RWPE1 (cell line): ENCODE measurements around the gene RASGRF2.

Experiments used
- CTCF ChIA-PET: fragments of 350-600 bp; sonication (Branson Sonifier 250); formaldehyde crosslinking; extraction: SDS; loops from one replicate; lab custom pipeline; 2021; lab: Yijun Ruan, JAX
- POLR2A ChIA-PET: fragments of 400-600 bp; formaldehyde crosslinking; extraction: SDS; loops from one replicate; lab custom pipeline; 2020; ENCODE audit warnings: antibody characterized with exemption; ENCODE audit not compliant: low non-redundant PET; lab: Yijun Ruan, JAX
- DNase-seq: peaks from one replicate; pipeline ENCODE4 v3.0.0; 2012; ENCODE audit warnings: low spot score
- H3K27ac ChIP-seq: fragments of 450-650 bp; 2 replicates; pipeline ENCODE4 v1.5.1; 2017
- TF ChIP-seq, protein P1 (sequence below): fragments of 450-650 bp; conservative IDR thresholded peaks from 2 replicates; pipeline ENCODE4 v1.5.1; 2017; ENCODE audit warnings: low read depth, mild to moderate bottlenecking

Gene RASGRF2

DNA sequence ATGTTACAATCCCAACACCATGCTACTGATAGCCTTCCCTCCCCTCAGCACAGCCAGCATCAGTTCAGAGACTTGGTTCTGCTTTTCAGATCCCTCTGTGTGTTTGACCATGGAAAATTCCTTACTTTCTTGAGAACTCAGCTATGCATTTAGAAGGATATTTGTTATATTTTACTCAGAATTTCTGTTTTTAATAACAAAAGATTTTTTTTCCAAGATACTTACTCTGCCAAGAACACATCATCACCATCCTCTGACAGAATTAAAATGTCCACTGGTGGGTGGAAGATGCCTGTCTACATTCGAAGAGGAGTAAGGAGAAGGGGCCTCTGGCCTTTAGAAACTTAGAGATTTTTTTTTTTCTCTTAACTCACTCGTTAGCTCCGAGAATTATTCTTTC lies 216.9 kb downstream of the RASGRF2 start:
- no peak overlapping the region for H3K27ac ChIP-seq
- TF ChIP-seq, protein P1, sequence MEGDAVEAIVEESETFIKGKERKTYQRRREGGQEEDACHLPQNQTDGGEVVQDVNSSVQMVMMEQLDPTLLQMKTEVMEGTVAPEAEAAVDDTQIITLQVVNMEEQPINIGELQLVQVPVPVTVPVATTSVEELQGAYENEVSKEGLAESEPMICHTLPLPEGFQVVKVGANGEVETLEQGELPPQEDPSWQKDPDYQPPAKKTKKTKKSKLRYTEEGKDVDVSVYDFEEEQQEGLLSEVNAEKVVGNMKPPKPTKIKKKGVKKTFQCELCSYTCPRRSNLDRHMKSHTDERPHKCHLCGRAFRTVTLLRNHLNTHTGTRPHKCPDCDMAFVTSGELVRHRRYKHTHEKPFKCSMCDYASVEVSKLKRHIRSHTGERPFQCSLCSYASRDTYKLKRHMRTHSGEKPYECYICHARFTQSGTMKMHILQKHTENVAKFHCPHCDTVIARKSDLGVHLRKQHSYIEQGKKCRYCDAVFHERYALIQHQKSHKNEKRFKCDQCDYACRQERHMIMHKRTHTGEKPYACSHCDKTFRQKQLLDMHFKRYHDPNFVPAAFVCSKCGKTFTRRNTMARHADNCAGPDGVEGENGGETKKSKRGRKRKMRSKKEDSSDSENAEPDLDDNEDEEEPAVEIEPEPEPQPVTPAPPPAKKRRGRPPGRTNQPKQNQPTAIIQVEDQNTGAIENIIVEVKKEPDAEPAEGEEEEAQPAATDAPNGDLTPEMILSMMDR = no peak
- CTCF ChIA-PET = interaction anchor here (0.6 to 1.4 kb wide), 3 partner anchors 18 to 1487 kb away, joined by 3 to 4 read pairs (median 4); no protein-coding TSS in a partner anchor
- POLR2A ChIA-PET = interaction anchor here (0.5 kb wide), 1 partner anchor 1053 kb away, joined by 3 read pairs; no protein-coding TSS in a partner anchor
- no peak for DNase-seq

DNA sequence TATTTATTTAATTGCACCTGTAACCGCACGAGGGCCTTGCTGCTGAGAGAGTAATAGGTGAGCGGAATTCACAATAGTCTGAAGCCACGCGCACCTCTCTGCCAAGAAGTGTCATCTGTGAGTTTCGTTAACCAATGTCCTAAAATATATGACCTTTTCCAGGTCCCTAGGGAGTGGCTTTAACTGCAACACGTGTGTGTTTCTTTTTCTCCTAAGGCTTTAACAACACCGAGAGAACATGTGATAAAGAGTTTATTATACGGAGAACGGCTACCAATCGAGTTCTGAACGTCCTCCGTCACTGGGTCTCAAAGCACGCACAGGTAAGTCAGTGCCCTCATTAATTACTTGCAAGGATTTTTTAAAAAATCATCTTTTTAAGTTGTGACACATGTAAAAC lies 219.8 kb downstream of the RASGRF2 start:
- CTCF ChIA-PET = interaction anchor here (0.6 kb wide), 1 partner anchor 15 kb away, joined by 3 read pairs; no protein-coding TSS in a partner anchor
- DNase-seq = no peak
- no peak overlapping the region for H3K27ac ChIP-seq
- TF ChIP-seq, protein P1 = no peak
- POLR2A ChIA-PET = no interaction called here

DNA sequence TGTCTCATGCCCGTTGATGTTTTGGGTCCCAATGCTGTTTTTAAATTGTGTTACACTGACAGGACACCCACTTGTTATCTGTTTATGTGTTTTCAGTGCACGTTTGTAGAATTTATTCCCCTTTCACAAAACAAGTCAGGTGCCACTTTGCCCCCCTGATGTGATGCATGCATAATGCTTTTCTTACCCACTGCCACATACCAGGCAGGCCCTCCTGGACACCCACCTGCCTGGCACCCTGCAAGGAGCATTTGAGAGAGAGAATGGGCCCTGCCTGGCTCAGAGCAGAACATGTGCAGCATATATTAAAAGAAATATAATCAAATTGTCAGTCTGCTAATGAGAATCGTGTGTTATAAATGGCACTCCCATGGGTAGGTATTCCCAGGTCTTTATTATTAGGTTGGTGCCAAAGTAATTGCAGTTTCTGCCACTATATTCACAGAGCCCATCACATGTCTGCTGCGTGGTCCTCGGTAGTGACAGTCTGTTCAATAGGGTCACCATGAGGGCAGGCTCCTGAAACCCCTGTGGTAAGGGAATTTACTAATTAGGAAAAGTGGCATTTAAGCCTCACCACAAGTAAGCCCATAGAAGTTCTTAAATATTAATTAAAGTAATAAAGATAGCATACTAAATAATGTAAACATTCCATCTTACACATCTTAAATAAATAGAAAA lies 220.8 kb downstream of the RASGRF2 start:
- POLR2A ChIA-PET = no interaction called here
- H3K27ac ChIP-seq = no peak overlapping the region
- CTCF ChIA-PET = no interaction called here
- DNase-seq = no peak
- TF ChIP-seq, protein P1 = no peak

DNA sequence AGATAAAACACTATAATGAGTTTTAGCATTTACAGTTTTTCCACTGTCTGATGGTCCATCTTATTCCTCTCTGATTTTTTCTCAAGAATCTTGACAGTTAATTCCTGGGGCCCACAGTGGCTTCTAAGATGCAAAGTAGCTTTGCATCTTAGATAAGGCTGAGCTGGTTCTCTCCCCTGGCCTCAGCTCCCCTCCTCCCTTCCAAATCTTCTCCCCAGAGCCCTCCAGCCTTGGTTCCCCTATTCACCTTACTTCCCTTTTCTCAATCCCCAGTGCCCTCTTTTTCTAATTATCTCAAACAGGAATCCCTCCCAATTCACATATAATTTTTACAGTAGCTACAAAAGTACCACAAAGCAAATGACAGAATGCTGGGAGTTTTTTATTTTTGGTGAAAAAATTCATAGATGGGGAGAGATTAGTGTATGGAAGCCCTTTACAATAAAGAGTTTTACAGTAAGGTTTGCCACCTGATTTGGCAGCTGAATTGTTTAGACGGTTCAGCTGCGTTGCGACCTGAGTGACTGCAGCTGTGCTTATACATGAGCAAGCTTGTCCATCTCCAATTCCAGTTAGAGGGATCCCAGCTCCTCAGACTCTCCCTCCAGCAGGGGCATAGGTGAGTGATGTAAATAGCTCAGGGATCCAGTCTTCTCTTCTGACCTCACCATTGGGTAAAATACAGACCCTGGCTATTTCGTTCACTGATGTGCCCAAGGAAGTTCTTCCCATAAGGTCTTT lies 221.6 kb downstream of the RASGRF2 start:
- ChIA-PET POLR2A (no interaction called here), CTCF (interaction anchor here (0.7 to 2.1 kb wide), 2 partner anchors 13 to 897 kb away, joined by 3 to 9 read pairs; no protein-coding TSS in a partner anchor)
- H3K27ac ChIP-seq = no peak overlapping the region
- TF ChIP-seq, protein P1 = no peak
- no peak for DNase-seq

DNA sequence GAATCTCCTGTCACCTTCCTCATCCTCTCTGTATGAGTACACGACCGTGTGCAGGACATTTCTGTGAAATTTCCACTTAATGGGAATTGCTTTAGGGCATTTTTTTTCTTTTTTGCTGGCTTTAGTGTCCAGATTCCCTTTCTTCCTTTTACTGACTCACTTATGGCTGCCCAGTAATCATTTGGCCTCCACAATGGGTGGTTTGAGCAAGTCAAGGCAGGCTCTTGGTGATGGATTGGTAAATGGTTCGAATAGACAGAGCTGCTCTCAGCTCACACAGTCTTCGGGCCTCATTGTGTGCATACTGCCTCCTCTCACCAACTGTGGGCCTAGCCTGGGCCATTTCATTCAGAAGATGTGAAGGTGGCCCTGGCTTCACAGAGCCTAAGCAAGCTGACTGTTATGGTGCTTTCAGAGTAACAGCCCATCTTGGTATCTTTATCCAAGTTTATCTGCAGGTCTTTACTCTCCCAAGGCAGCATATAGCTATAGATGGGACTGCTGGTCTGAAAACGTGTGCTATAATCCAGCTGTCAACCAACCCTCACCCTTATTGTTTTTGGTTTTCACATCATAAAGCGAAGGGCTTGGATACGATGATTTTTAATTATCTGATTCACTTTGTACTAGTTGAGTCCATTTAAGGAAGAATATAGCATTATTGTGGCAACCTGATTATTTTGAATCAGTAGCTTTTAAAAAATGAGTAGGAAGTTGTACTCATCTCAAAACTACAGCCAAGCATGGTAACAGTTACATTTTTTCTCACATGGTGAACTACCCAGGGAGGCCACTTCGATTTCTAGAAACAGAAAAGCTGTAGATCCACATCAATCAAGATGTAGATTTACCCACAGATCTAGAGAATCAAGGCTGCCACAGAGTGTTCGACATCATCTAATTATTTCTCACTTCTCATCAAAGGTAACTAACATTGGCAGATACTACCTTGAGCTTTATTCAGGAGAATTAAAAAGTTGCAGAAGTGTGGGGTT lies 222.5 kb downstream of the RASGRF2 start:
- ChIA-PET CTCF (interaction anchor here (2.1 kb wide), 1 partner anchor 12 kb away, joined by 9 read pairs; no protein-coding TSS in a partner anchor), POLR2A (no interaction called here)
- TF ChIP-seq, protein P1 = no peak
- no peak overlapping the region for H3K27ac ChIP-seq
- no peak for DNase-seq
